Mesodermal cell (in vitro differentiated cells): ENCODE data around the gene NEGR1.
"Not testable (repeated sequence)": the region's sequence is repeated elsewhere in the genome, so short reads cannot be mapped to it uniquely, and the experiment has no call there.

Experiments used
- H3K27ac ChIP-seq: 2 replicates; pipeline ENCODE4 v1.7.0; 2013; ENCODE audit warnings: mild to moderate bottlenecking, low read depth, low read length, moderate library complexity; ENCODE audit not compliant: severe bottlenecking
- H3K36me3 ChIP-seq: 2 replicates; pipeline ENCODE4 v1.7.1; 2013; ENCODE audit warnings: mild to moderate bottlenecking, low read length, moderate library complexity; ENCODE audit not compliant: control insufficient read depth, insufficient read depth
- H3K4me1 ChIP-seq: one replicate; pipeline ENCODE4 v1.7.1; 2013; ENCODE audit warnings: mild to moderate bottlenecking, low read length; ENCODE audit not compliant: insufficient read depth, control insufficient read depth, poor library complexity, severe bottlenecking
- H3K4me3 ChIP-seq: 2 replicates; pipeline ENCODE4 v1.7.0; 2013; ENCODE audit warnings: low read length, control low read depth, mild to moderate bottlenecking; ENCODE audit not compliant: insufficient read depth, poor library complexity, severe bottlenecking; ENCODE audit errors: extremely low read depth
- H3K9me3 ChIP-seq: 2 replicates; pipeline ENCODE4 v1.7.1; 2013; ENCODE audit warnings: mild to moderate bottlenecking, low read length, moderate library complexity; ENCODE audit not compliant: control insufficient read depth
- WGBS, 2 experiments: methylation state at CpG; one replicate each; pipeline ENCODE4 v1.1.5; 2013; ENCODE audit warnings: missing lambda C conversion rate in 2 of 2; ENCODE audit not compliant: insufficient coverage in 2 of 2; 5-methylcytosine and 5-hydroxymethylcytosine counted together

The NEGR1 gene

DNA sequence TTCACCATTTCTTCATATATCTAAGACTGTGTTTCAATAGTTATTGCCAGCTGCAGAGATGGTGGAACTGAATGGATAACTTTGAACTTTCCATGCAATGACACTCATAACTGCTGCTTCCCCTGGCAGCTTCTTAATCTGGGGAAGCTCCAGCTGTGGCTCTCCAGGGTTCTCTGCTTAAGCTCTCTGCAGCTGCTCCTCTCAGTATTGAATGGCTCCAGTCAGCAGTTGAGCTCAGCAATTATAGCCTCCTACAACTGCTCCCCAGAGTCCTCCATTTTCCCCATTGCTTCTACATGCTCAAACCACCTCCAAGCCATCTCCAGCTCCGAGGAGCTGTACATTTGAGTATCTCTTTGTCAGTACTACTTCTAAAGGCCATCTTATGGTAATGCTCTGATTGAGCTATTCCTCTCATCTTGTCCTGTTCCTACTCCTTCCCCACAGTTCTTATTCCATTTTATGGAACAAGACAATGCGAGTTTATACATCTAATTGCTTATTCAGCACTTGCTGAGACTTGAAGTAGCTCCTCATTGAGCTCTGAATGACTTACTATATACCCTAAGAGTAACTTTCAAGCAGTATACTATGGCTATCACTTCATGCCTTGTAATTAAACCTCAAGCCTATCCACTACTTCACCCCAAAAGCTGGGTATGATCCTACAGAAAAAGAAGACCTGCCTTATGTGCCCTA lies 362.4 kb downstream of the NEGR1 start:
- H3K27ac ChIP-seq: no peak overlapping the region
- no peaks in the 10 kb centered on the region for H3K36me3 ChIP-seq
- H3K4me1 ChIP-seq: no peaks in the 10 kb centered on the region
- 73 to 100% methylated on average over 2 of the region's 2 CpGs for WGBS, 2 experiments
- no peak overlapping the region for H3K4me3 ChIP-seq
- H3K9me3 ChIP-seq: no peaks in the 10 kb centered on the region

- H3K27ac ChIP-seq: no peak overlapping the region
- no CpG with 5 or more reads among the region's 3 CpGs for WGBS, 2 experiments
- H3K4me3 ChIP-seq: no peak overlapping the region
- no peaks in the 10 kb centered on the region for H3K4me1 ChIP-seq
- H3K36me3 ChIP-seq: no peaks in the 10 kb centered on the region
- no peaks in the 10 kb centered on the region for H3K9me3 ChIP-seq
These were observed 363.7 kb downstream of the NEGR1 start for GRCh38 chr1:71918630-71919029.

DNA sequence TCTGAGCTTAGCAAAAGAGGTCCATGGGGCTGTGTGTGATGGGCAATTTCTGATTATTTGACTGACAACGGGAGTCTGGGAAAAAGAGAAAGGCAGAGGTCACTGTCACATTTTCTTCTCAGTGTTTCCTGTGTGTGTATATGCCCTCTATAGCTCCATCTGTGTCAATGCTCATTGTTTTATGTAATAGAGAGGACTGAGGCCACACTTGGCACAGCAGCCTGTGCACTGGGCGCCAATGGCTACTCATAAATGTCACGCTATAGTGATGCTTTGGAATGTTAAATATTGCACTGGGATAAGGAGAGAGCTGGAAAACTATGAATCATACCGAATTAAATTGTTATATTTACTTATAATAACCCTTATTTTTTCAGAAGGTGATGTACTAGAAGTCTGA lies 365.4 kb downstream of the NEGR1 start:
- Histone ChIP-seq H3K4me1 (no peaks in the 10 kb centered on the region), H3K4me3 (no peak overlapping the region), H3K27ac (no peak overlapping the region), H3K9me3 (no peaks in the 10 kb centered on the region), H3K36me3 (no peaks in the 10 kb centered on the region)
- WGBS, 2 experiments: 72% methylated on average over 3 of the region's 4 CpGs; no CpG with 5 or more reads in 1 of the 2 experiments

DNA sequence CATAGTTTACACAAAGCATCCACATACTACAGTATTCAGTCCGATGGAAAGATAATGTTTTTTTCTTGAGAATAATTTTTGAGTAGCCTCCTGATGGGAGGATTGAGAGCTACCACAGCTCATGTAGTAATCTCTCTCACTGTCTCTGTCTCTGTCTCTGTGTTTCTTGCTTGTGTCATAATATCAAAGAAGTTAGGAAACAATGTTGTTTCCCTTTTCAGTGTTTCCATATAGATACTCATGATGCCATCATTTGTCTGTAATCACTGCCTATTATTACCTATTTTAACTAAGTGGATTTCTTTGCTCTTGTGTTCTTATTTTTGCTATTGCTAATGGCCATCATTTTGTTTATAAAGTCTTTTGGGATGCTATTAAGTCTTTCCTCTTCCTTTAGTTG lies 367.7 kb downstream of the NEGR1 start:
- Histone ChIP-seq H3K9me3 (no peaks in the 10 kb centered on the region), H3K4me3 (no peak overlapping the region), H3K27ac (no peak overlapping the region), H3K36me3 (no peaks in the 10 kb centered on the region), H3K4me1 (no peaks in the 10 kb centered on the region)
- WGBS, 2 experiments: no CpG with 5 or more reads among the region's 1 CpG

DNA sequence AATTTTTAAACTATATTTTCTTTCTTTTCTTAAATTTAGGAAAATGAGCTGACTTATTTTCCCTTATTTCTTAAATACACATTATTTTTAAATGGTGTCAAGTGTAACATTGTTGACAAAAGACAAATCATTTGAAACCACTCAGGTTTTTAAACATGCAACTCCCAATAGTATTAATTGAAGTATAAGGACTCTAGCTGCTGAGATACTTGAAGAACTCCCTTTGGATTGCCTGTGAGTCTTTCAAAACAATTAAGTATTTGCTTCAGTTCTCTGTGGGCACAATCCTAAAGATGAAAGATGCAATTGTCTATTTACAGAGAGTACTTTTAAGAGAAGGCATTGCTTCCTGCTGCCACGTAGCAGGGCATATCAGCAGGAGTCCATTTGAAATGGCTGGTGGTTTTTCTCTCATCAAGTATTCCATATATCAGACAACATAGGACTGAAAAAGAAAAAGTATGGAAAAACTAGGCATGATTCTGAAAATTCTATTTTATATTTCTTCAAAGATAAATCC lies 373.4 kb downstream of the NEGR1 start:
- Histone ChIP-seq H3K36me3 (no peaks in the 10 kb centered on the region), H3K9me3 (no peaks in the 10 kb centered on the region), H3K27ac (no peak overlapping the region), H3K4me1 (no peaks in the 10 kb centered on the region), H3K4me3 (no peak overlapping the region)
- no CpG with 5 or more reads among the region's 1 CpG for WGBS, 2 experiments

DNA sequence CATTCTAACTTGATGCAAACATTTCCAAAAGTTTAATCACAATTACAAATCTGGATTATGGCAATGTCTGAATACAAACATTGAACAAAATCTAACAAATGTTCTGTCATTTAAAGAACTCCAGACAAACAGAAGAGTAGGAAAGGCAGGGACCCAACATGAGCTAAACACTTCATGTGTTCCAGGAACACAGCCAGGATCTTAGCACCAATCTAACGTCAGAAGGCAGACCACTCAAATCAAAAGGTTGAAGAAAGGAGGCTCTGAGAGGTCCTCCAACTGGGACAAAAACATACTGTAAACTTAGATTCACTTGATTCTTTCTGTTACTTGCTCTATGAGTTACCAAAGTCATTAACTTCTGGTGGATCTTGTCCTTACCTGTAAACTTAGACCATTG lies 374.0 kb downstream of the NEGR1 start:
- 60 to 100% methylated on average over 1 of the region's 1 CpG for WGBS, 2 experiments
- no peaks in the 10 kb centered on the region for H3K4me1 ChIP-seq
- no peaks in the 10 kb centered on the region for H3K36me3 ChIP-seq
- H3K4me3 ChIP-seq: no peak overlapping the region
- H3K27ac ChIP-seq: no peak overlapping the region
- H3K9me3 ChIP-seq: no peaks in the 10 kb centered on the region

- Histone ChIP-seq H3K4me3 (no peak overlapping the region), H3K4me1 (no peaks in the 10 kb centered on the region), H3K27ac (no peak overlapping the region), H3K36me3 (no peaks in the 10 kb centered on the region), H3K9me3 (no peaks in the 10 kb centered on the region)
- no CpG with 5 or more reads among the region's 2 CpGs for WGBS, 2 experiments
These were observed 382.5 kb downstream of the NEGR1 start for GRCh38 chr1:71899881-71900280.

- H3K4me1 ChIP-seq, H3K36me3 ChIP-seq, H3K27ac ChIP-seq, H3K9me3 ChIP-seq, H3K4me3 ChIP-seq: not testable (repeated sequence)
- 92 to 100% methylated on average over 3 to 9 of the region's 23 CpGs for WGBS, 2 experiments
These were observed 394.2 kb downstream of the NEGR1 start for GRCh38 chr1:71888166-71888565.

DNA sequence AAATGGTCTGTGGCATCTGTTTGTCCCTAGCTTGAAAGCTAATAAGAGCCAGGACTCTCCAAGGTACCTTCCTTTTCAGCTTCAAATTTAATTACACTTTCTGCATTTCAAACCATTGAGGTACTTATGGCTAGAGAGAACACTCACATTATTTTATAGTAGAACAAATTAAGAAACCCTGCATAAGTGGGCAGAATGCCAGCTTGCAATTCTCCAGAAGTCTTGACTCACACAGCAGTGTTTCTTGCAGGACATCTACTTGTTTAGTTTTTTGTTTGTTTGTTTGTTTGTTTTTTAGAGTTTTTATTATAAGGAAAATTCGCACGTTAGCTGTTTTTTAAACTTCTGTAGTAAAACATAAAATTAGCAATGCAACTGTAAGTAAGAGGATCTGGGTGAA lies 397.2 kb downstream of the NEGR1 start:
- Histone ChIP-seq H3K4me3 (no peak overlapping the region), H3K27ac (no peak overlapping the region), H3K9me3 (no peaks in the 10 kb centered on the region), H3K36me3 (no peaks in the 10 kb centered on the region), H3K4me1 (peaks cover 4% of the 10 kb centered on the region)
- no CpG with 5 or more reads among the region's 2 CpGs for WGBS, 2 experiments

DNA sequence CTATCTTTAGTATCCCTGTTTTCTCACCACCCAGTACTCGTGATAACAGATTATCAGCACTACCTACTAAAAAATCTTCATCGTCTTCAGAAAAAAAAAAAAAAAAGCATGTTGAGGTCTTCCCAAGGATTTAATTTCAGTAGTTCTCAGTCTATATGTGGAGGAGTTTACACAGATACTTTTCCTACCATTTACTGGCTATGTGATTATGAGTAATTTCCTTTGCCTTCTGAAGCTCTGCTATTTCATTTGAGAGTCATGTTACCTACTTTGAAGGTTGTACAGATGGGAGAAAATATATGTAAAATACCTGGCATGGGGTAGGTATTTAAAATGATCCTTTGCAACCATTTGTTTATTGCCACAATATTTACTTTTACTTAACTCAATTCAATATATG lies 399.7 kb downstream of the NEGR1 start:
- WGBS, 2 experiments: 83% methylated on average over 1 of the region's 2 CpGs; no CpG with 5 or more reads in 1 of the 2 experiments
- no peak overlapping the region for H3K27ac ChIP-seq
- H3K9me3 ChIP-seq: no peaks in the 10 kb centered on the region
- H3K4me1 ChIP-seq: peaks cover 4% of the 10 kb centered on the region
- no peak overlapping the region for H3K4me3 ChIP-seq
- H3K36me3 ChIP-seq: no peaks in the 10 kb centered on the region

DNA sequence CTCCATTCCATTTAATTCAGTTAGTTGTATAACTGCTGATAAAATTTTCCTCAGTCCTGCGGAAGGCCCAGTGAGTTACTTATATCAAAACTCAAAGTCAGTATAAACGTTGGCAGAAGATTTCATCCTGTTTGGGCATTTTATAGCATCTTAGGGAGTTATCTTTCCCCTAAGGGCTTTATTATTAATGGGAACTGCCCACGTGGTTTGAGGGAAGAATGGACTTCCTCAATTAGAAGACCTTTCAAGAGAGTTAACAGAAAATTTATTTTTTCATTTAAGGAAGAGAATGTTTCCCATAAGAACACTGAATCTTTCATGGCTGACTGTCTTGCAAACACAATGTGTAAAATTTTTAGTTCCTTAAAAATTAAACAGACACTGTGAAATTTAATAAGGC lies 400.1 kb downstream of the NEGR1 start:
- no peaks in the 10 kb centered on the region for H3K9me3 ChIP-seq
- no peak overlapping the region for H3K27ac ChIP-seq
- H3K4me3 ChIP-seq: no peak overlapping the region
- no peaks in the 10 kb centered on the region for H3K36me3 ChIP-seq
- WGBS, 2 experiments: 100% methylated on average over 1 of the region's 3 CpGs; no CpG with 5 or more reads in 1 of the 2 experiments
- peaks cover 4% of the 10 kb centered on the region for H3K4me1 ChIP-seq
